Tracheal epithelial cell (primary cell): ENCODE measurements around the gene SCGB2A2. TPM values are rescaled to one million over a fixed set of nuclear protein-coding genes. Genes with fewer than 3 reads are reported as not detected.

Experiments used
- total RNA-seq: library from RNA; depleted of rRNA; stranded (reverse); fragments of >200 nt; gene quantifications from 2 replicates; pipeline ENCODE4 v1.2.1, GENCODE V29; 2014

The SCGB2A2 gene
- not detected in 2 replicates for total RNA-seq

DNA sequence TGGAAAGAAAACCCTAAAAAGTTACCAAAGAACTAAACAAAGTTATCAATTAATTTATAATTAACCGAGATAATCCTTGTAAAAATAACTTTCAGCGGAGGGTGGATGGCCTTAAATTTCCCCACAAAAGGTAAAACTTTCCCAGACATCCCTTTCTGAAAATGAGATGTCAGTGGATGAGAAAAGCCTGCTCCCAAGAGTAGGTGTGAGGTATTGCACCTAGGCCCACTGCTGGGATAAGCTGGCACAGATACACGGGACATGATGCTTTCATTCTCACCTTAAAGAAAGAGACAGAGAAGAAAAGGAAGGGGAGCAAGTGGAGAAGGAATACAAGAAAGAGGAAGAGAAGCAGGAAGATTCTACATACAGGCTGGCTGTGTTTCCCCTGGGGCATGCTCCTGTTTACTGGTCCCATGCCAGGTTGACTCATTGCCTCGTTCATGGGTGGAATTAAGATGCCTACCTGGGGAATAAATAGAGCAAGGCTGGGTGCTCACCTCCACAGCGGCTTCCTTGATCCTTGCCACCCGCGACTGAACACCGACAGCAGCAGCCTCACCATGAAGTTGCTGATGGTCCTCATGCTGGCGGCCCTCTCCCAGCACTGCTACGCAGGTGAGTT is at the start of gene SCGB2A2:
SCGB2A2 (plus strand) TSS at position 505 of the 625 bp plus-strand sequence; CDS start at position 564, 59 bp downstream.

DNA sequence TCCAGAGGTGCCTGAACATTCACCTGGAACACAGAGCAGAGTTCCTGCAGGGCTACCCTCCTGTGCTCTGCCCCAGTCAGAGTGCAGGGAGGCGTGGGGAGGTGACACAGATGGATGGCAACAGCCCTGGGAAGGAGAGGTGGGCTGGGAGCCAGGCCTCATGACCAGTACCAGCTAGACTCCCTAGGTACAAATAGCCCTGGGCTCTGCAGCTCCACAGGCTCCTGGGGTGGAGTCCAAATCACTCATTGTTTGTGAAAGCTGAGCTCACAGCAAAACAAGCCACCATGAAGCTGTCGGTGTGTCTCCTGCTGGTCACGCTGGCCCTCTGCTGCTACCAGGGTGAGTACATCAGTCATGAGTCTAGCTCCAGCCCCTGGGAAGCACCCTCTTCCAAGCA is 27.9 kb upstream of the SCGB2A2 start, which contains the start of gene SCGB1D2:
SCGB1D2 (plus strand) TSS at position 219 of the 400 bp plus-strand sequence; CDS start at position 288, 69 bp downstream.

DNA sequence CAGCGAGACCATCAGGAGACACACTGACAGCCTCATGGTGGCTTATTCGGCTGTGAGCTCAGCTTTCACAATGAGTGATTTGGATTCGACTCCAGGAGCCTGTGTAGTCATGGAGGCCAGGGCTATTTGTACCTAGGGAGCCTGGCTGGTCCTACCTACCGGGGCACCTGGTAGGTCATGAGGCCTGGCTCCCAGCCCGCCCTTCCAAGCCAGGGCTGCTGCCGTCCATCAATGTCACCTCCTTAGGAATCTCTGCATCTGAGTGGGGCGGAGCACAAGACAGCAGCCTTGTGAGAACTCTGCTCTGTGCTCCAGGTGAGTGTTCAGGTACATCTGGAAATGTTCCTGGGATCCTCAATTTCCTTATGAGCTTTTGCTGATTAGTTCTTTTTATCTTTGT is 29.0 kb downstream of the SCGB2A2 start, which contains the start of gene SCGB1D4:
SCGB1D4 (minus strand) TSS at position 101 of the 400 bp plus-strand sequence; CDS start at position 36, 65 bp downstream.

Other genes starting within 250 kb of the SCGB2A2 start
- 6.0 and 8.2 TPM in 2 replicates for gene INCENP, start 146.1 kb upstream of the SCGB2A2 start, total RNA-seq
- not detected in 2 replicates for gene SCGB1D1, start 79.9 kb upstream of the SCGB2A2 start, total RNA-seq
- not detected in 2 replicates for gene SCGB2A1, start 61.5 kb upstream of the SCGB2A2 start, total RNA-seq
- not detected in 2 replicates for gene SCGB1D2, start 27.9 kb upstream of the SCGB2A2 start, total RNA-seq
- gene SCGB1D4, start 28.9 kb downstream of the SCGB2A2 start, total RNA-seq = not detected in 2 replicates
- gene ASRGL1, start 67.3 kb downstream of the SCGB2A2 start, total RNA-seq = 1.9 TPM in 1 of 2 replicates, not detected in the other
- not detected in 2 replicates for gene SCGB1A1, start 148.9 kb downstream of the SCGB2A2 start, total RNA-seq